ENCODE results near the gene GOLT1A. TPM values are rescaled to one million over a fixed set of nuclear protein-coding genes. Genes with fewer than 3 reads are reported as not detected.

The GOLT1A gene
- total RNA-seq, 3 donors from 2014 or later (not counting 1 experiment from before 2014, with no cell fraction given): not detected

GRCh38 chr1:204225841-204226735 is 12.3 kb upstream of the GOLT1A start:
- Histone ChIP-seq H3K4me3 (ENCODE audit: low read length) (no peak overlapping the region), H3K36me3 (ENCODE audit: control insufficient read depth, insufficient read depth, low read length) (no peaks in the 10 kb centered on the region), H3K27me3 (ENCODE audit: control insufficient read depth, insufficient read depth, low read length) (no peaks in the 10 kb centered on the region), H3K9me3 (ENCODE audit: control insufficient read depth, insufficient read depth, low read length) (no peaks in the 10 kb centered on the region), H3K27ac (ENCODE audit: low read length) (no peak overlapping the region), H3K4me1 (ENCODE audit: control insufficient read depth, insufficient read depth, low read length) (no peaks in the 10 kb centered on the region)
- no peaks in the 10 kb centered on the region for H3K27me3 Mint-ChIP-seq (ENCODE audit: low read depth in 2 of 2)
- no peaks in the 10 kb centered on the region for H3K9me3 Mint-ChIP-seq
- H3K36me3 Mint-ChIP-seq: no peaks in the 10 kb centered on the region
- DNase-seq (no peak), ATAC-seq (no peak)
- intact Hi-C loops (cut with micrococcal nuclease): no loop called here
- 82% methylated on average over 16 of the region's 16 CpGs for WGBS (ENCODE audit: insufficient coverage)
- no peaks in the 10 kb centered on the region for H3K4me1 Mint-ChIP-seq
- no peak overlapping the region for H3K27ac Mint-ChIP-seq
- TF ChIP-seq, protein P1, sequence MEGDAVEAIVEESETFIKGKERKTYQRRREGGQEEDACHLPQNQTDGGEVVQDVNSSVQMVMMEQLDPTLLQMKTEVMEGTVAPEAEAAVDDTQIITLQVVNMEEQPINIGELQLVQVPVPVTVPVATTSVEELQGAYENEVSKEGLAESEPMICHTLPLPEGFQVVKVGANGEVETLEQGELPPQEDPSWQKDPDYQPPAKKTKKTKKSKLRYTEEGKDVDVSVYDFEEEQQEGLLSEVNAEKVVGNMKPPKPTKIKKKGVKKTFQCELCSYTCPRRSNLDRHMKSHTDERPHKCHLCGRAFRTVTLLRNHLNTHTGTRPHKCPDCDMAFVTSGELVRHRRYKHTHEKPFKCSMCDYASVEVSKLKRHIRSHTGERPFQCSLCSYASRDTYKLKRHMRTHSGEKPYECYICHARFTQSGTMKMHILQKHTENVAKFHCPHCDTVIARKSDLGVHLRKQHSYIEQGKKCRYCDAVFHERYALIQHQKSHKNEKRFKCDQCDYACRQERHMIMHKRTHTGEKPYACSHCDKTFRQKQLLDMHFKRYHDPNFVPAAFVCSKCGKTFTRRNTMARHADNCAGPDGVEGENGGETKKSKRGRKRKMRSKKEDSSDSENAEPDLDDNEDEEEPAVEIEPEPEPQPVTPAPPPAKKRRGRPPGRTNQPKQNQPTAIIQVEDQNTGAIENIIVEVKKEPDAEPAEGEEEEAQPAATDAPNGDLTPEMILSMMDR (IDR thresholded peaks at IDR 0.05): no peak
- no peak overlapping the region for H3K4me3 Mint-ChIP-seq

- no peak for ATAC-seq
- Histone ChIP-seq H3K36me3 (ENCODE audit: control insufficient read depth, insufficient read depth, low read length) (no peaks in the 10 kb centered on the region), H3K4me1 (ENCODE audit: control insufficient read depth, insufficient read depth, low read length) (no peaks in the 10 kb centered on the region), H3K27me3 (ENCODE audit: control insufficient read depth, insufficient read depth, low read length) (no peaks in the 10 kb centered on the region), H3K9me3 (ENCODE audit: control insufficient read depth, insufficient read depth, low read length) (no peaks in the 10 kb centered on the region), H3K27ac (ENCODE audit: low read length) (no peak overlapping the region), H3K4me3 (ENCODE audit: low read length) (no peak overlapping the region)
- TF ChIP-seq, protein P1 (IDR thresholded peaks at IDR 0.05): no peak
- no peaks in the 10 kb centered on the region for H3K27me3 Mint-ChIP-seq (ENCODE audit: low read depth in 2 of 2)
- DNase-seq: no peak
- H3K27ac Mint-ChIP-seq: no peak overlapping the region
- intact Hi-C loops (cut with micrococcal nuclease): no loop called here
- no peaks in the 10 kb centered on the region for H3K36me3 Mint-ChIP-seq
- WGBS (ENCODE audit: insufficient coverage): 73% methylated on average over 8 of the region's 8 CpGs
- H3K4me1 Mint-ChIP-seq: no peaks in the 10 kb centered on the region
- H3K4me3 Mint-ChIP-seq: no peak overlapping the region
- no peaks in the 10 kb centered on the region for H3K9me3 Mint-ChIP-seq
Measured at GRCh38 chr1:204224655-204225054, 10.9 kb upstream of the GOLT1A start.

DNA sequence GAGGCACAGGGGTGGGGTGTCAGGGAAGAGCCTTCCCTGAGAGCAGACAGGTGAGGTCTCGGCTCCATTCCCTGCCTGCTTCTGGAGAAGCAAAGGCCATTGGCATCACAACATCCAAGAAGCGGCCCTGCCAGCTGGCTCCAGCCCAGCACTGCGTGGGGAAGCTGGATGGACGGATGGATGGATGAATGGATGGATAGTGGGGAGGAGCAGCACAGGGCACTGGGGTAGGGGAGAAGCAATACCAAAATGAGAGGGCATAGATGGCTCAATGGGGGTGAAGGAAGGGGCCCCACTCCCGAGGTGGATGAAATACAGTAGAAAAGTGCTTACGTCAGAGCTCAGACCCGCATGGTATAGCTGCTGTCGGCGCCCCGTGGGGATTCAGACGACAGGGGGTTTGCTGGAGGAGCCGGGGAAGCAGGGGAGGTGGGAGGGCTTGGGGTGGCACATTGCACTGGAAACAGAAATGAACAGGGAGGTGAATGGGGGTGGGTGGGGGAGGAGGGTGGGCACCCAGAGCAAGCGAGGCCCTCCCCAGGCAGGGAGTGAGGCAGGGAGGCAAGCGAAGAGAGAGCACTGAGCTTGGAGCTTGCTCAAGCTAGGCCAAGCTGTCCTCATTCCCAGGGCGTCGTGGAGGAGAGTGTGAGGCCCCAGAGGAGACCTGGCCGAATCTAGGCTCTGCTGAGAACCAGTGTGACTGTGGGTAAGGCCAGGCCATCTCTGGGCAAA is 9.5 kb upstream of the GOLT1A start:
- TF ChIP-seq, protein P1 (IDR thresholded peaks at IDR 0.05): no peak
- Mint-ChIP-seq H3K4me1 (peaks cover 7% of the 10 kb centered on the region in 2 donors), H3K27ac (no peak overlapping the region)

More for the DNA sequence above, 9.5 kb upstream of the GOLT1A start:
- Histone ChIP-seq H3K36me3 (ENCODE audit: control insufficient read depth, insufficient read depth, low read length) (no peaks in the 10 kb centered on the region), H3K27me3 (ENCODE audit: control insufficient read depth, insufficient read depth, low read length) (no peaks in the 10 kb centered on the region), H3K4me3 (ENCODE audit: low read length) (no peak overlapping the region), H3K9me3 (ENCODE audit: control insufficient read depth, insufficient read depth, low read length) (no peaks in the 10 kb centered on the region), H3K4me1 (ENCODE audit: control insufficient read depth, insufficient read depth, low read length) (peaks cover 6% of the 10 kb centered on the region), H3K27ac (ENCODE audit: low read length) (no peak overlapping the region)
- Mint-ChIP-seq H3K4me3 (no peak overlapping the region), H3K27me3 (ENCODE audit: low read depth in 2 of 2) (no peaks in the 10 kb centered on the region), H3K36me3 (no peaks in the 10 kb centered on the region), H3K9me3 (no peaks in the 10 kb centered on the region)
- intact Hi-C loops (cut with micrococcal nuclease): no loop called here
- DNase-seq (no peak), ATAC-seq (no peak)
- 87% methylated on average over 17 of the region's 17 CpGs for WGBS (ENCODE audit: insufficient coverage)

Measured in natural killer cell (primary cell).